ENCODE data around the gene KIF5C.
A peak's percentile ranks its signal among the peaks of the same experiment; 100 is the strongest.

Gene KIF5C

GRCh38 chr2:148920559-148920958 lies 45.5 kb downstream of the KIF5C start:
- DNase-seq (ENCODE audit: extremely low read depth, low read depth) = no peak
- no peak for TF ChIP-seq CTCF (IDR thresholded peaks at IDR 0.05; ENCODE audit: low read depth, low read length, missing control alignments)
- H3K4me3 ChIP-seq (replicated peaks; ENCODE audit: low read depth, low read length) = no peak overlapping the region

- H3K4me3 ChIP-seq (replicated peaks; ENCODE audit: low read depth, low read length) = no peak overlapping the region
- DNase-seq (ENCODE audit: extremely low read depth, low read depth) = no peak
- TF ChIP-seq CTCF (IDR thresholded peaks at IDR 0.05; ENCODE audit: low read depth, low read length, missing control alignments) = no peak
These were observed 47.0 kb downstream of the KIF5C start for GRCh38 chr2:148922062-148922461.

GRCh38 chr2:148922776-148923475 lies 47.9 kb downstream of the KIF5C start:
- no peak for TF ChIP-seq CTCF (IDR thresholded peaks at IDR 0.05; ENCODE audit: low read depth, low read length, missing control alignments)
- DNase-seq (ENCODE audit: extremely low read depth, low read depth) = no peak
- no peak overlapping the region for H3K4me3 ChIP-seq (replicated peaks; ENCODE audit: low read depth, low read length)

GRCh38 chr2:148924514-148925178 lies 49.6 kb downstream of the KIF5C start:
- no peak for TF ChIP-seq CTCF (IDR thresholded peaks at IDR 0.05; ENCODE audit: low read depth, low read length, missing control alignments)
- no peak overlapping the region for H3K4me3 ChIP-seq (replicated peaks; ENCODE audit: low read depth, low read length)
- DNase-seq (ENCODE audit: extremely low read depth, low read depth) = no peak

- DNase-seq (ENCODE audit: extremely low read depth, low read depth) = no peak
- H3K4me3 ChIP-seq (replicated peaks; ENCODE audit: low read depth, low read length) = no peak overlapping the region
- TF ChIP-seq CTCF (IDR thresholded peaks at IDR 0.05; ENCODE audit: low read depth, low read length, missing control alignments) = peak; percentile 79
These were observed 51.4 kb downstream of the KIF5C start for GRCh38 chr2:148926291-148926961.

- H3K4me3 ChIP-seq (replicated peaks; ENCODE audit: low read depth, low read length) = no peak overlapping the region
- no peak for TF ChIP-seq CTCF (IDR thresholded peaks at IDR 0.05; ENCODE audit: low read depth, low read length, missing control alignments)
- DNase-seq (ENCODE audit: extremely low read depth, low read depth) = no peak
These were observed 52.0 kb downstream of the KIF5C start for GRCh38 chr2:148926981-148927401.
